Lung (tissue), 12 donors: ENCODE measurements around the gene OR10H4. TPM values are rescaled to one million over a fixed set of nuclear protein-coding genes. Genes with fewer than 3 reads are reported as not detected.

ENCODE experiments used
- ATAC-seq: fragments of 200-7000 bp; cut with Tn5 transposase; one replicate; pipeline ENCODE4 v1.9.1; 2020; ENCODE audit warnings: moderate number of reproducible peaks; ENCODE audit not compliant: insufficient read depth, low FRiP score
- DNase-seq, 3 donors: peaks; one replicate each; pipeline ENCODE4 v3.0.0-alpha.2; 2013 to 2017
- H3K27ac ChIP-seq, 2 donors: one replicate each; pipeline ENCODE4 v1.5.1; 2013; ENCODE audit warnings: mild to moderate bottlenecking in 2 of 2, moderate library complexity in 2 of 2, control low read depth in 1 of 2, inconsistent platforms in 1 of 2, low read depth in 1 of 2, low read length in 1 of 2
- H3K27me3 ChIP-seq, 3 donors: one replicate each; pipeline ENCODE4 v1.5.1; 2013; ENCODE audit warnings: low read length in 2 of 3; ENCODE audit not compliant: control insufficient read depth in 3 of 3, insufficient read depth in 3 of 3
- H3K36me3 ChIP-seq, 4 donors: one replicate each; pipeline ENCODE4 v1.5.1; 2013; ENCODE audit warnings: low read length in 4 of 4, mild to moderate bottlenecking in 1 of 4, moderate library complexity in 1 of 4; ENCODE audit not compliant: control insufficient read depth in 4 of 4, insufficient read depth in 4 of 4
- H3K4me1 ChIP-seq, 5 donors: one replicate each; pipeline ENCODE4 v1.5.1; 2013; ENCODE audit warnings: low read length in 5 of 5, mild to moderate bottlenecking in 2 of 5, moderate library complexity in 1 of 5; ENCODE audit not compliant: control insufficient read depth in 5 of 5, insufficient read depth in 5 of 5
- H3K4me3 ChIP-seq: one replicate; pipeline ENCODE4 v1.5.1; 2013; ENCODE audit warnings: mild to moderate bottlenecking, control low read depth, moderate library complexity
- H3K9ac ChIP-seq, 2 donors: one replicate each; pipeline ENCODE4 v1.5.1; 2013; ENCODE audit warnings: low read length in 2 of 2, control low read depth in 1 of 2; ENCODE audit not compliant: insufficient read depth in 1 of 2
- H3K9me3 ChIP-seq, 4 donors: one replicate each; pipeline ENCODE4 v1.5.1; 2013; ENCODE audit warnings: low read length in 3 of 4, mild to moderate bottlenecking in 1 of 4, moderate library complexity in 1 of 4; ENCODE audit not compliant: control insufficient read depth in 4 of 4, insufficient read depth in 3 of 4
- WGBS, 2 donors: extraction: QIAGEN DNeasy Blood & Tissue Kit; methylation state at CpG; one replicate each; pipeline ENCODE4 v1.1.7; 2013; 5-methylcytosine and 5-hydroxymethylcytosine counted together
- polyA plus RNA-seq, 2 donors: library from polyadenylated mRNA; stranded (reverse); fragments of 200-250 nt; gene quantifications; one replicate each; pipeline ENCODE4 v1.2.1, GENCODE V29; 2013
- total RNA-seq, 2 donors: library from RNA; depleted of rRNA in 1 of 2; stranded (reverse); fragments of >200 nt in 1 of 2; gene quantifications; one replicate each; pipeline ENCODE4 v1.2.1, GENCODE V29; 2014 to 2021
- TF ChIP-seq, protein P1 (sequence below): IDR thresholded peaks from 2 replicates; pipeline ENCODE4 v1.5.1; 2012; ENCODE audit warnings: mild to moderate bottlenecking; ENCODE audit errors: control extremely low read depth, extremely low read depth
- donor health status: control.
- donor health status: control.
- donor health status: Bipolar disorder and iron deficiency.
- donor health status: healthy.
- donor health status: DM: yes; HTN: yes; CAD: no.

The OR10H4 gene
- total and polyA plus RNA-seq, 4 donors = not detected

DNA sequence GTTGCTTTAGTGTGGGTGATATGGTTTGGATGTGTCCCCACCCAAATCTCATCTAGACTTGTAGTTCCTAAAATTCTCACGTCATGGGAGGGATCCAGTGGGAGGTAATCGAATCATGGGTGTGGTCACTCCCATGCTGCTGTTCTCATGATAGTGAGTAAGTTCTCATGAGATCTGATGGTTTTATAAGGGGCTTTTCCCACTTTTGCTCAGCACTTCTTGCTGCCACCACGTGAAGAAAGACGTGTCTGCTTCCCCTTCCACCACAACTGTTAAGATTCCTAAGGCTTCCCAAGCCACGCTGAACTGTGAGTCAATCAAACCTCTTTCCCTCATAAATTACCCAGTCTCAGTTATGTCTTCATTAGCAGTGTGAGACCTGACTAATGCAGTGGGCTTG lies 26.0 kb downstream of the OR10H4 start:
- Histone ChIP-seq H3K27me3 (peaks cover 0 to 7% (median 0%) of the 10 kb centered on the region in 3 donors), H3K27ac (no peak overlapping the region), H3K4me1 (no peaks in the 10 kb centered on the region), H3K4me3 (no peak overlapping the region), H3K9ac (no peak overlapping the region), H3K36me3 (no peaks in the 10 kb centered on the region), H3K9me3 (peaks cover 0 to 3% (median 0%) of the 10 kb centered on the region in 4 donors)
- TF ChIP-seq, protein P1, sequence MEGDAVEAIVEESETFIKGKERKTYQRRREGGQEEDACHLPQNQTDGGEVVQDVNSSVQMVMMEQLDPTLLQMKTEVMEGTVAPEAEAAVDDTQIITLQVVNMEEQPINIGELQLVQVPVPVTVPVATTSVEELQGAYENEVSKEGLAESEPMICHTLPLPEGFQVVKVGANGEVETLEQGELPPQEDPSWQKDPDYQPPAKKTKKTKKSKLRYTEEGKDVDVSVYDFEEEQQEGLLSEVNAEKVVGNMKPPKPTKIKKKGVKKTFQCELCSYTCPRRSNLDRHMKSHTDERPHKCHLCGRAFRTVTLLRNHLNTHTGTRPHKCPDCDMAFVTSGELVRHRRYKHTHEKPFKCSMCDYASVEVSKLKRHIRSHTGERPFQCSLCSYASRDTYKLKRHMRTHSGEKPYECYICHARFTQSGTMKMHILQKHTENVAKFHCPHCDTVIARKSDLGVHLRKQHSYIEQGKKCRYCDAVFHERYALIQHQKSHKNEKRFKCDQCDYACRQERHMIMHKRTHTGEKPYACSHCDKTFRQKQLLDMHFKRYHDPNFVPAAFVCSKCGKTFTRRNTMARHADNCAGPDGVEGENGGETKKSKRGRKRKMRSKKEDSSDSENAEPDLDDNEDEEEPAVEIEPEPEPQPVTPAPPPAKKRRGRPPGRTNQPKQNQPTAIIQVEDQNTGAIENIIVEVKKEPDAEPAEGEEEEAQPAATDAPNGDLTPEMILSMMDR = no peak
- WGBS, 2 donors = 47 to 52% methylated on average over 5 of the region's 5 CpGs
- ATAC-seq (no peak), DNase-seq (no peak)

DNA sequence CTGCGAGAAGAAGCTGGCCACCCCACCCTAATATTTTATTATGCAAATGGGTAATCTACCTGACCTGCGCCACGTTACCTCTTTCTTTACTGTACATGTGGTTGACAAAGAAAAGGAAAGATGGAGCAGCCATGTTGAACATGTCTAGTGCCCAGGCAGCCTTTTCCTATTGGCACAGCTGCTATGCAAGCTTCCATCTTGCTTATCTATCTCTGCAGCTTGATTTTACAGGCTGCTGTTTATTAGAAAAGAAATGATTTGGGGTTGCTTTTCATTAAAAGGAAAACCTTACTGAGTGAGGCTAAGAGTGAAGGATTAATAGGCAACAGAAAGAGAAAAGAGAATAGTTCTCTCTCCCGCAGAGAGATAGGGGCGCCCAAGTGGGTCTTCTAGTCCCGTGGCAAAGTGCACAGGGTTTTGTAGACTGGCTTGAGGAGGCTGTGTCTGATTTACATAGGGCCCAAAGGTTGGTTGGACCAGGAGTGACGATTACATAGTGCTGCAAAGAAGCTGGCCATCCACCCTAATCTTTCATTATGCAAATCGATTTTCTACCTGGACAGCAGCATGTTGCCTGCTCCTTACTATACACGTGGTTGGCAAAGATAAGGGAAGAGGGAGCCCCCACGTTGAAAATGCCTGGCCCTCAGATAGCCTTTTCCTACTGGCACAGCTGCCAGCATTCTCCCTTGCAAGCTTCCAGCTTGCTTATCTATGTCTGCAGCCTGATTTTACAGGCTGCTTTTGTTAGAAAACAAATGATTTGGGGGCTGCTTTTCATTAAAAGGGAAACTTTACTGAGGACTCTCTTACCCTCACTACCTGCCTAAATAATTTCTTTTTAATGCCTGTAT lies 28.3 kb downstream of the OR10H4 start:
- H3K9me3 ChIP-seq = peaks cover 0 to 10% (median 0%) of the 10 kb centered on the region in 4 donors
- H3K27me3 ChIP-seq = peaks cover 0 to 8% (median 0%) of the 10 kb centered on the region in 3 donors
- ATAC-seq (no peak), DNase-seq (no peak)
- no peaks in the 10 kb centered on the region for H3K36me3 ChIP-seq
- H3K4me1 ChIP-seq = no peaks in the 10 kb centered on the region
- WGBS, 2 donors = 42 to 50% methylated on average over 10 of the region's 10 CpGs
- H3K4me3 ChIP-seq = no peak overlapping the region
- no peak overlapping the region for H3K27ac ChIP-seq
- H3K9ac ChIP-seq = no peak overlapping the region
- TF ChIP-seq, protein P1 = no peak

DNA sequence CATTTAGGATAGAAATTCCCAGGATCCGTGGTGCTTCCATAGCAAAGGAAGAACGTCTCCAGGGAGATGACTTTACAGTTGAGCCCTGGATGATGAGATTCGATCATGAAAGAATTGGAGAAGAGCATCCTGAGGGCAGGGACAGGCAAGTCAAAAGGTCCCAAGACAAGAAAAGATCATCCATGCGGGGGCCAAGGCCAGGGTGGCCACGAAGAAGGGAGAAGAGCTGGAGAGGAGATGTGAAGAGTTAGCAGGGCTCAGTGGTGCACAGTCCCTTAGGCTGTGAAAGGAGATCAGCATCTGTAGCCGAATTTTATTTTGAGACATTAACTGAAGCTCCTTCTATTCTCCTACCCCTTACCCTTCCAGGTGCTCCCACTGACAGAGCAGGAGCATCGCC lies 28.9 kb downstream of the OR10H4 start:
- Histone ChIP-seq H3K4me1 (no peaks in the 10 kb centered on the region), H3K27me3 (peaks cover 0 to 8% (median 0%) of the 10 kb centered on the region in 3 donors), H3K4me3 (no peak overlapping the region), H3K9ac (no peak overlapping the region), H3K9me3 (peaks cover 0 to 13% (median 0%) of the 10 kb centered on the region in 4 donors), H3K36me3 (no peaks in the 10 kb centered on the region), H3K27ac (no peak overlapping the region)
- TF ChIP-seq, protein P1 = no peak
- 65 to 74% methylated on average over 7 of the region's 7 CpGs for WGBS, 2 donors
- DNase-seq (no peak), ATAC-seq (no peak)
